Measurements from ENCODE around the gene DUSP14. TPM values are rescaled to one million over a fixed set of nuclear protein-coding genes. Genes with fewer than 3 reads are reported as not detected.
A peak's percentile ranks its signal among the peaks of the same experiment; 100 is the strongest.

The DUSP14 gene
- total and polyA plus RNA-seq, 7 donors, result 9.3 to 32.1 (median 11.6) TPM

- Histone ChIP-seq H3K4me3 (no peak overlapping the region), H3K4me1 (peaks cover 4% of the 10 kb centered on the region), H3K9me3 (no peaks in the 10 kb centered on the region), H3K36me3 (ENCODE audit: insufficient read depth in 1 of 2, low read depth in 1 of 2) (no peaks in the 10 kb centered on the region), H3K27ac (no peak overlapping the region), H3K27me3 (ENCODE audit: insufficient read depth in 3 of 3, low read length in 2 of 3) (no peaks in the 10 kb centered on the region)
- 87 to 93% (median 88%) methylated on average over 10 of the region's 10 CpGs for WGBS, 3 donors
- DNase-seq (no peak), ATAC-seq (peak in 1 of 4 donors; percentile 27)
- intact Hi-C loops (cut with DNase I), result no loop called here
- no peak for TF ChIP-seq CTCF (IDR thresholded peaks at IDR 0.05)
These were observed 12.6 kb downstream of the DUSP14 start for GRCh38 chr17:37502009-37502936.

- no peak for TF ChIP-seq CTCF (IDR thresholded peaks at IDR 0.05)
- H3K4me3 ChIP-seq, result no peak overlapping the region
- DNase-seq (no peak), ATAC-seq (no peak)
- peaks cover 4% of the 10 kb centered on the region for H3K4me1 ChIP-seq
- WGBS, 3 donors, result 94 to 98% (median 97%) methylated on average over 6 of the region's 6 CpGs
- no peak overlapping the region for H3K27ac ChIP-seq
- H3K9me3 ChIP-seq, result no peaks in the 10 kb centered on the region
- no peaks in the 10 kb centered on the region for H3K27me3 ChIP-seq (ENCODE audit: insufficient read depth in 3 of 3, low read length in 2 of 3)
- intact Hi-C loops (cut with DNase I), result no loop called here
- no peaks in the 10 kb centered on the region for H3K36me3 ChIP-seq (ENCODE audit: insufficient read depth in 1 of 2, low read depth in 1 of 2)
These were observed 13.5 kb downstream of the DUSP14 start for GRCh38 chr17:37503148-37503547.

GRCh38 chr17:37505333-37505732 lies 15.6 kb downstream of the DUSP14 start:
- DNase-seq (no peak), ATAC-seq (no peak)
- Histone ChIP-seq H3K4me1 (peaks cover 4% of the 10 kb centered on the region), H3K4me3 (no peak overlapping the region), H3K27me3 (ENCODE audit: insufficient read depth in 3 of 3, low read length in 2 of 3) (no peaks in the 10 kb centered on the region), H3K9me3 (no peaks in the 10 kb centered on the region), H3K36me3 (ENCODE audit: insufficient read depth in 1 of 2, low read depth in 1 of 2) (peaks cover 0 to 2% of the 10 kb centered on the region in 2 donors), H3K27ac (no peak overlapping the region)
- TF ChIP-seq CTCF (IDR thresholded peaks at IDR 0.05), result no peak
- intact Hi-C loops (cut with DNase I), result no loop called here
- 84 to 95% (median 90%) methylated on average over 3 of the region's 3 CpGs for WGBS, 3 donors

- Histone ChIP-seq H3K27ac (no peak overlapping the region), H3K4me3 (no peak overlapping the region), H3K4me1 (peaks cover 4% of the 10 kb centered on the region), H3K36me3 (ENCODE audit: insufficient read depth in 1 of 2, low read depth in 1 of 2) (peaks cover 0 to 12% of the 10 kb centered on the region in 2 donors), H3K9me3 (no peaks in the 10 kb centered on the region), H3K27me3 (ENCODE audit: insufficient read depth in 3 of 3, low read length in 2 of 3) (no peaks in the 10 kb centered on the region)
- 54 to 70% (median 60%) methylated on average over 10 of the region's 10 CpGs for WGBS, 3 donors
- intact Hi-C loops (cut with DNase I), result no loop called here
- ATAC-seq, result peak in 3 of 4 donors; percentile 38 to 54 (median 48)
- no peak for DNase-seq
- TF ChIP-seq CTCF (IDR thresholded peaks at IDR 0.05), result peak; percentile 10
These were observed 17.0 kb downstream of the DUSP14 start for GRCh38 chr17:37506678-37507077.

Measured in psoas muscle (tissue), 8 donors.